ENCODE data around the gene GGCX.

The GGCX gene

GRCh38 chr2:85527787-85528186, 33.5 kb downstream of the GGCX start:
- Histone ChIP-seq H3K9me3 (ENCODE audit: insufficient read depth, low read length) (no peaks in the 10 kb centered on the region), H3K79me2 (ENCODE audit: insufficient read depth, low read length) (no peaks in the 10 kb centered on the region), H3K27me3 (ENCODE audit: low read length) (no peaks in the 10 kb centered on the region), H2AFZ (ENCODE audit: low read depth, low read length, severe bottlenecking) (no peak overlapping the region), H3K4me3 (ENCODE audit: insufficient read depth, low read length, poor library complexity, severe bottlenecking) (no peak overlapping the region), H3K9ac (ENCODE audit: low read length) (no peak overlapping the region), H3K4me2 (ENCODE audit: low read depth, low read length, poor library complexity, severe bottlenecking) (no peak overlapping the region), H3K27ac (ENCODE audit: low read depth, low read length) (no peak overlapping the region), H3K9me2 (replicated peaks; ENCODE audit: insufficient read depth, low read length) (no peaks in the 10 kb centered on the region), H4K20me1 (ENCODE audit: low read depth, low read length) (no peaks in the 10 kb centered on the region), H3F3A (ENCODE audit: insufficient read depth) (no peaks in the 10 kb centered on the region), H3K36me3 (ENCODE audit: low read length) (no peaks in the 10 kb centered on the region)
- no peak for TF ChIP-seq EZH2phosphoT487 (conservative IDR thresholded peaks at IDR 0.05; ENCODE audit: low read length)
- no peak for TF ChIP-seq CTCF (IDR thresholded peaks at IDR 0.05; ENCODE audit: insufficient read depth, low read length, poor library complexity, severe bottlenecking)

GRCh38 chr2:85525567-85525966, 35.7 kb downstream of the GGCX start:
- H3K36me3 ChIP-seq (ENCODE audit: low read length), result no peaks in the 10 kb centered on the region
- H3K4me2 ChIP-seq (ENCODE audit: low read depth, low read length, poor library complexity, severe bottlenecking), result no peak overlapping the region
- H3K4me3 ChIP-seq (ENCODE audit: insufficient read depth, low read length, poor library complexity, severe bottlenecking), result no peak overlapping the region
- no peaks in the 10 kb centered on the region for H3K9me3 ChIP-seq (ENCODE audit: insufficient read depth, low read length)
- no peaks in the 10 kb centered on the region for H3F3A ChIP-seq (ENCODE audit: insufficient read depth)
- no peak overlapping the region for H3K27ac ChIP-seq (ENCODE audit: low read depth, low read length)
- H3K79me2 ChIP-seq (ENCODE audit: insufficient read depth, low read length), result no peaks in the 10 kb centered on the region
- no peaks in the 10 kb centered on the region for H3K27me3 ChIP-seq (ENCODE audit: low read length)
- no peak overlapping the region for H3K9ac ChIP-seq (ENCODE audit: low read length)
- H2AFZ ChIP-seq (ENCODE audit: low read depth, low read length, severe bottlenecking), result no peak overlapping the region
- H4K20me1 ChIP-seq (ENCODE audit: low read depth, low read length), result no peaks in the 10 kb centered on the region
- no peak for TF ChIP-seq EZH2phosphoT487 (conservative IDR thresholded peaks at IDR 0.05; ENCODE audit: low read length)
- no peak for TF ChIP-seq CTCF (IDR thresholded peaks at IDR 0.05; ENCODE audit: insufficient read depth, low read length, poor library complexity, severe bottlenecking)
- H3K9me2 ChIP-seq (replicated peaks; ENCODE audit: insufficient read depth, low read length), result no peaks in the 10 kb centered on the region

GRCh38 chr2:85525029-85525428, 36.3 kb downstream of the GGCX start:
- Histone ChIP-seq H3K27ac (ENCODE audit: low read depth, low read length) (no peak overlapping the region), H3K4me3 (ENCODE audit: insufficient read depth, low read length, poor library complexity, severe bottlenecking) (no peak overlapping the region), H3K36me3 (ENCODE audit: low read length) (no peaks in the 10 kb centered on the region), H3K9me2 (replicated peaks; ENCODE audit: insufficient read depth, low read length) (no peaks in the 10 kb centered on the region), H2AFZ (ENCODE audit: low read depth, low read length, severe bottlenecking) (no peak overlapping the region), H3F3A (ENCODE audit: insufficient read depth) (no peaks in the 10 kb centered on the region), H3K79me2 (ENCODE audit: insufficient read depth, low read length) (no peaks in the 10 kb centered on the region), H3K27me3 (ENCODE audit: low read length) (no peaks in the 10 kb centered on the region), H4K20me1 (ENCODE audit: low read depth, low read length) (no peaks in the 10 kb centered on the region), H3K4me2 (ENCODE audit: low read depth, low read length, poor library complexity, severe bottlenecking) (no peak overlapping the region), H3K9me3 (ENCODE audit: insufficient read depth, low read length) (no peaks in the 10 kb centered on the region), H3K9ac (ENCODE audit: low read length) (no peak overlapping the region)
- TF ChIP-seq CTCF (IDR thresholded peaks at IDR 0.05; ENCODE audit: insufficient read depth, low read length, poor library complexity, severe bottlenecking), result no peak
- no peak for TF ChIP-seq EZH2phosphoT487 (conservative IDR thresholded peaks at IDR 0.05; ENCODE audit: low read length)

All from SU-DHL-6 (cell line).